ENCODE measurements around the gene PEPD. TPM values are rescaled to one million over a fixed set of nuclear protein-coding genes. Genes with fewer than 3 reads are reported as not detected.
A peak's percentile ranks its signal among the peaks of the same experiment; 100 is the strongest.

PEPD gene
- total and polyA plus RNA-seq, 2 of the 4 experiments (the other 2 are of a cell fraction): 36.7 to 88.4 TPM

- peaks cover 6 to 16% of the 10 kb centered on the region in 2 experiments; a peak in 3 of 4 replicates for H3K79me1 ChIP-seq (ENCODE audit: low read depth in 1 of 2, low read length in 2 of 2)
- no peak for DNase-seq
- H3K9ac ChIP-seq (ENCODE audit: low read depth, low read length): no peak overlapping the region
- H3K4me1 ChIP-seq (ENCODE audit: control insufficient read depth, insufficient read depth, low read length): no peaks in the 10 kb centered on the region
- H3K4me2 ChIP-seq (ENCODE audit: low read depth, low read length): no peak overlapping the region
- CTCF ChIA-PET: no interaction called here
- H2BK120ac ChIP-seq (ENCODE audit: low read depth, low read length): no peak overlapping the region
- WGBS, 2 experiments (ENCODE audit: extremely low coverage in 2 of 2, insufficient read length in 1 of 2): 86% methylated on average over 6 of the region's 16 CpGs; no CpG with 5 or more reads in 1 of the 2 experiments
- H3K4me3 ChIP-seq (ENCODE audit: insufficient read depth, low read depth, low read length): no peak overlapping the region
- H2AFZ ChIP-seq (replicated peaks; ENCODE audit: low read length, poor library complexity): no peak overlapping the region
- no peak overlapping the region for H2AK5ac ChIP-seq (ENCODE audit: low read depth, low read length)
- H3K14ac ChIP-seq (replicated peaks; ENCODE audit: low read depth, low read length): no peak overlapping the region
- H3K4ac ChIP-seq (ENCODE audit: low read depth, low read length): no peak overlapping the region
- H3K56ac ChIP-seq (ENCODE audit: extremely low read depth, insufficient read depth, low read length): no peak overlapping the region
- peaks cover 6% of the 10 kb centered on the region; the same call in 1 of the 2 replicates for H3K36me3 ChIP-seq (ENCODE audit: control insufficient read depth, insufficient read depth, low read length)
- no peaks in the 10 kb centered on the region for H3K27me3 ChIP-seq (ENCODE audit: control insufficient read depth, insufficient read depth, low read length)
- ATAC-seq (ENCODE audit: low read depth): no peak
- no peak overlapping the region for H4K8ac ChIP-seq (ENCODE audit: low read depth in 2 of 2, low read length in 2 of 2)
- no peak overlapping the region for H2BK20ac ChIP-seq (ENCODE audit: low read depth, low read length)
- no peaks in the 10 kb centered on the region for H3K9me3 ChIP-seq (ENCODE audit: control insufficient read depth, insufficient read depth, low read length)
- H2BK5ac ChIP-seq (ENCODE audit: low read depth, low read length, poor library complexity, severe bottlenecking): no peak overlapping the region
- intact Hi-C loops (cut with micrococcal nuclease): no loop called here
- H3K9me1 ChIP-seq (ENCODE audit: insufficient read depth, low read length): peaks cover 14% of the 10 kb centered on the region; the same call in 1 of the 2 replicates
- in situ Hi-C loops (cut with MboI; ENCODE audit: low sequenced_read_pairs): no loop called here
- no peak overlapping the region for H4K91ac ChIP-seq (ENCODE audit: insufficient read depth, low read depth, low read length)
- H3K27ac ChIP-seq (ENCODE audit: insufficient read depth, low read length): no peak overlapping the region
- peak overlapping the region; percentile 37 for H2AK9ac ChIP-seq (replicated peaks; ENCODE audit: low read depth, low read length, poor library complexity)
- H2BK15ac ChIP-seq (ENCODE audit: low read depth, low read length): no peak overlapping the region
- no peak overlapping the region for H4K5ac ChIP-seq (ENCODE audit: low read depth, low read length)
- dilution Hi-C loops (cut with HindIII; ENCODE audit: low sequenced_read_pairs, unreplicated experiment): no loop called here
- POLR2A ChIA-PET (ENCODE audit: unreplicated experiment): no interaction called here
- H3K18ac ChIP-seq (ENCODE audit: low read depth, low read length): no peak overlapping the region
- no peak for TF ChIP-seq CHD1 (IDR thresholded peaks at IDR 0.05; ENCODE audit: low read depth, low read length)
- no peak for TF ChIP-seq FOS (IDR thresholded peaks at IDR 0.05; ENCODE audit: low read depth, low read length)
- TF ChIP-seq ELK1 (IDR thresholded peaks at IDR 0.05; ENCODE audit: borderline replicate concordance, low read depth, low read length): no peak
- no peak for TF ChIP-seq MAZ (IDR thresholded peaks at IDR 0.05; ENCODE audit: borderline replicate concordance, low read depth, low read length)
- no peak for TF ChIP-seq BHLHE40 (IDR thresholded peaks at IDR 0.05; ENCODE audit: low read depth, low read length)
- TF ChIP-seq MAFK (IDR thresholded peaks at IDR 0.05; ENCODE audit: low read depth, low read length): no peak
- no peak for TF ChIP-seq CEBPB (IDR thresholded peaks at IDR 0.05; ENCODE audit: low read depth, low read length)
- peaks cover 8% of the 10 kb centered on the region for H4K20me1 ChIP-seq (ENCODE audit: insufficient read depth, low read length)
- no TSS peak for BruUV-seq (replicated peaks)
- H3K23ac ChIP-seq (ENCODE audit: low read depth, low read length): no peak overlapping the region
Measured at GRCh38 chr19:33505148-33505547, 16.4 kb downstream of the PEPD start.
